Measurements from ENCODE around the gene UBQLN4.

The UBQLN4 gene

GRCh38 chr1:156097499-156098178 is 44.0 kb upstream of the UBQLN4 start:
- Histone ChIP-seq H3K27me3 (ENCODE audit: insufficient read depth, low read length, poor library complexity, severe bottlenecking) (no peaks in the 10 kb centered on the region), H3K4me3 (ENCODE audit: low read length, poor library complexity, severe bottlenecking) (no peak overlapping the region), H3K4me2 (ENCODE audit: low read depth, low read length, poor library complexity, severe bottlenecking) (no peak overlapping the region), H3K9me2 (replicated peaks; ENCODE audit: low read depth, low read length) (no peaks in the 10 kb centered on the region), H2AFZ (ENCODE audit: low read length) (no peak overlapping the region), H3F3A (ENCODE audit: low read depth) (no peaks in the 10 kb centered on the region), H3K36me3 (ENCODE audit: insufficient read depth, low read length) (no peaks in the 10 kb centered on the region), H3K9me3 (ENCODE audit: insufficient read depth, low read depth, low read length) (no peaks in the 10 kb centered on the region), H3K79me2 (ENCODE audit: insufficient read depth, low read length) (no peaks in the 10 kb centered on the region), H4K20me1 (ENCODE audit: insufficient read depth, low read length, poor library complexity, severe bottlenecking) (no peaks in the 10 kb centered on the region), H3K4me1 (ENCODE audit: insufficient read depth, low read length, poor library complexity, severe bottlenecking) (peaks cover 8% of the 10 kb centered on the region), H3K9ac (ENCODE audit: low read depth, low read length, poor library complexity, severe bottlenecking) (no peak overlapping the region)
- no peak for TF ChIP-seq EZH2phosphoT487 (IDR thresholded peaks at IDR 0.05; ENCODE audit: borderline replicate concordance)
- no peak for TF ChIP-seq CTCF (conservative IDR thresholded peaks at IDR 0.05; ENCODE audit: low read length)

GRCh38 chr1:156096640-156097391 is 43.2 kb upstream of the UBQLN4 start:
- peak; percentile 90 for TF ChIP-seq CTCF (conservative IDR thresholded peaks at IDR 0.05; ENCODE audit: low read length)
- TF ChIP-seq EZH2phosphoT487 (IDR thresholded peaks at IDR 0.05; ENCODE audit: borderline replicate concordance): no peak
- H3K9me3 ChIP-seq (ENCODE audit: insufficient read depth, low read depth, low read length): no peaks in the 10 kb centered on the region
- H3K9me2 ChIP-seq (replicated peaks; ENCODE audit: low read depth, low read length): no peaks in the 10 kb centered on the region
- no peaks in the 10 kb centered on the region for H3K27me3 ChIP-seq (ENCODE audit: insufficient read depth, low read length, poor library complexity, severe bottlenecking)
- H3F3A ChIP-seq (ENCODE audit: low read depth): no peaks in the 10 kb centered on the region
- no peaks in the 10 kb centered on the region for H3K36me3 ChIP-seq (ENCODE audit: insufficient read depth, low read length)
- H3K79me2 ChIP-seq (ENCODE audit: insufficient read depth, low read length): no peaks in the 10 kb centered on the region
- no peak overlapping the region for H3K4me3 ChIP-seq (ENCODE audit: low read length, poor library complexity, severe bottlenecking)
- no peak overlapping the region for H3K9ac ChIP-seq (ENCODE audit: low read depth, low read length, poor library complexity, severe bottlenecking)
- H3K4me1 ChIP-seq (ENCODE audit: insufficient read depth, low read length, poor library complexity, severe bottlenecking): peaks cover 8% of the 10 kb centered on the region
- H2AFZ ChIP-seq (ENCODE audit: low read length): no peak overlapping the region
- no peaks in the 10 kb centered on the region for H4K20me1 ChIP-seq (ENCODE audit: insufficient read depth, low read length, poor library complexity, severe bottlenecking)
- H3K4me2 ChIP-seq (ENCODE audit: low read depth, low read length, poor library complexity, severe bottlenecking): no peak overlapping the region

GRCh38 chr1:156095906-156096508 is 42.4 kb upstream of the UBQLN4 start:
- H3K27me3 ChIP-seq (ENCODE audit: insufficient read depth, low read length, poor library complexity, severe bottlenecking): no peaks in the 10 kb centered on the region
- no peaks in the 10 kb centered on the region for H3K79me2 ChIP-seq (ENCODE audit: insufficient read depth, low read length)
- peaks cover 8% of the 10 kb centered on the region for H3K4me1 ChIP-seq (ENCODE audit: insufficient read depth, low read length, poor library complexity, severe bottlenecking)
- H3K4me3 ChIP-seq (ENCODE audit: low read length, poor library complexity, severe bottlenecking): no peak overlapping the region
- no peak overlapping the region for H3K4me2 ChIP-seq (ENCODE audit: low read depth, low read length, poor library complexity, severe bottlenecking)
- no peak for TF ChIP-seq EZH2phosphoT487 (IDR thresholded peaks at IDR 0.05; ENCODE audit: borderline replicate concordance)
- no peak for TF ChIP-seq CTCF (conservative IDR thresholded peaks at IDR 0.05; ENCODE audit: low read length)
- H3K36me3 ChIP-seq (ENCODE audit: insufficient read depth, low read length): no peaks in the 10 kb centered on the region
- H3K9me2 ChIP-seq (replicated peaks; ENCODE audit: low read depth, low read length): no peaks in the 10 kb centered on the region
- H3F3A ChIP-seq (ENCODE audit: low read depth): no peaks in the 10 kb centered on the region
- no peak overlapping the region for H3K9ac ChIP-seq (ENCODE audit: low read depth, low read length, poor library complexity, severe bottlenecking)
- H2AFZ ChIP-seq (ENCODE audit: low read length): no peak overlapping the region
- no peaks in the 10 kb centered on the region for H4K20me1 ChIP-seq (ENCODE audit: insufficient read depth, low read length, poor library complexity, severe bottlenecking)
- H3K9me3 ChIP-seq (ENCODE audit: insufficient read depth, low read depth, low read length): no peaks in the 10 kb centered on the region
